GM10248 (cell line): ENCODE data around the gene DDX60.
"Not testable (repeated sequence)": the region's sequence is repeated elsewhere in the genome, so short reads cannot be mapped to it uniquely, and the experiment has no call there.

Experiments
- CTCF ChIA-PET: fragments of 300-600 bp; sonication (Branson Sonifier 250); formaldehyde crosslinking; extraction: SDS; loops from one replicate; lab custom pipeline; 2021; ENCODE audit warnings: antibody characterized with exemption; lab: Yijun Ruan, JAX
- POLR2A ChIA-PET: fragments of 350-650 bp; sonication (Branson Sonifier 250); formaldehyde crosslinking; extraction: SDS; loops from one replicate; lab custom pipeline; 2020; ENCODE audit warnings: antibody characterized with exemption; lab: Yijun Ruan, JAX
- DNase-seq: peaks from one replicate; pipeline ENCODE4 v3.0.0; 2012; ENCODE audit errors: extremely low spot score
- TF ChIP-seq, protein P1 (sequence below): IDR thresholded peaks from 2 replicates; pipeline ENCODE4 v1.5.1; 2012; ENCODE audit warnings: mild to moderate bottlenecking, low read depth; ENCODE audit errors: extremely low read depth, missing control alignments, control extremely low read depth

DDX60 gene

DNA sequence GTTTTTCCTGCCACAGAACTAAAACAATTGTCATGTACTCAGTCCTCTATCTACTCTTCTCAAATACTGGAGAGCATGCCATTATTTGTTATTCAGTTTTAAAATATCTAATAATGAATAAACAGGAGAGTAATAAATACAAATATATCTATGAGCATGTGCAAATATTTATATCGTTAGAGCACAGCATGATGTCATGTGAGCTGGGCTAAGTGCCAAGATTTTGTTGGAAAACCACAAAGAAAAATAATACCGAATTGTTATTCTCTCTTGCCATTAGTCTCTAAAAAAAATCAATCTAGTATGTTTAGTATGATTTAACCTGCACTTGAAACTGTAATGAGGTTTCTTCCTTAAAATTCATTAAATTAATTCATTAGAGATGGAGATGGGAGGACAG lies 97.3 kb downstream of the DDX60 start:
- DNase-seq: no peak
- POLR2A ChIA-PET: no interaction called here
- TF ChIP-seq, protein P1, sequence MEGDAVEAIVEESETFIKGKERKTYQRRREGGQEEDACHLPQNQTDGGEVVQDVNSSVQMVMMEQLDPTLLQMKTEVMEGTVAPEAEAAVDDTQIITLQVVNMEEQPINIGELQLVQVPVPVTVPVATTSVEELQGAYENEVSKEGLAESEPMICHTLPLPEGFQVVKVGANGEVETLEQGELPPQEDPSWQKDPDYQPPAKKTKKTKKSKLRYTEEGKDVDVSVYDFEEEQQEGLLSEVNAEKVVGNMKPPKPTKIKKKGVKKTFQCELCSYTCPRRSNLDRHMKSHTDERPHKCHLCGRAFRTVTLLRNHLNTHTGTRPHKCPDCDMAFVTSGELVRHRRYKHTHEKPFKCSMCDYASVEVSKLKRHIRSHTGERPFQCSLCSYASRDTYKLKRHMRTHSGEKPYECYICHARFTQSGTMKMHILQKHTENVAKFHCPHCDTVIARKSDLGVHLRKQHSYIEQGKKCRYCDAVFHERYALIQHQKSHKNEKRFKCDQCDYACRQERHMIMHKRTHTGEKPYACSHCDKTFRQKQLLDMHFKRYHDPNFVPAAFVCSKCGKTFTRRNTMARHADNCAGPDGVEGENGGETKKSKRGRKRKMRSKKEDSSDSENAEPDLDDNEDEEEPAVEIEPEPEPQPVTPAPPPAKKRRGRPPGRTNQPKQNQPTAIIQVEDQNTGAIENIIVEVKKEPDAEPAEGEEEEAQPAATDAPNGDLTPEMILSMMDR: no peak

DNA sequence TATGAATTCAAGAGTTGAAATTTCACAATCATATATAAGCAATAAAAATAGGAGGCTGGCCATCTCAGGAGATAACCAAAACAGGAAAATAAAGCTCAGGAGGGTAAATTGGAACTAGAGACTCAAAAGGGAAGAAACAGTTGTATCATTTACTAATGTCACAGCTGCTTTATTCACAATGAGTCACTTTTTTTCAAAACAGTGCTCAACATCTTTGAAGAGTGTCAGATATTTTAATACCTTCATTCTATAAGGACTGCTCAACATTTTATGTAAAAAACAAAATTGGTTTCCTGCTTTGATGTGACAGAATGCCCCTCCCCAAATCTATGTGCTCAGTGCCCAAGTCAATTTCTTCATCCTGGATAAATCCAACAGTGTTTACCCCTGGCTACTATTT lies 97.7 kb downstream of the DDX60 start:
- CTCF ChIA-PET: no interaction called here

More for the DNA sequence above, 97.3 kb downstream of the DDX60 start:
- CTCF ChIA-PET: no interaction called here

DNA sequence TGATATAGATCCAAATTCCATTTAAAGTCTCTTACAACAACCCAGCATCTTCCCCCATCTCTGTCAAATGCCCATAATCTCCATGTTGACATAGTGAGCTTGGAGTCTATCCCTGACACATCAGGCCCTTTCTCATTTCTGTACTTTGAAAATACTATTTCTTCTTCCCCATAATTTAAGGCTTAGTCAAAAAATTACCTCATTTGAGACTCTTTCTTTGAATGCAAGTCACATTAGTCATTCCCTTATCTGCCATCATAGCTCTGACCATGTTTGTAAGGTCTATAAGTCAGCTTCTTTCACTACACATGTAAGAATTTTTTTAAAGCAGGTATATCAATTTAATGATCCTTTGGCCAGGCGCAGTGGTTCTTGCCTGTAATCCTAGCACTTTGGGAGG lies 99.9 kb downstream of the DDX60 start:
- CTCF ChIA-PET: interaction anchor here (1.6 kb wide), 1 partner anchor 10 kb away, joined by 4 read pairs; no protein-coding TSS in a partner anchor
- POLR2A ChIA-PET: no interaction called here
- TF ChIP-seq, protein P1: no peak
- no peak for DNase-seq

More for the DNA sequence above, 97.7 kb downstream of the DDX60 start:
- no peak for DNase-seq
- POLR2A ChIA-PET: no interaction called here
- TF ChIP-seq, protein P1: no peak

DNA sequence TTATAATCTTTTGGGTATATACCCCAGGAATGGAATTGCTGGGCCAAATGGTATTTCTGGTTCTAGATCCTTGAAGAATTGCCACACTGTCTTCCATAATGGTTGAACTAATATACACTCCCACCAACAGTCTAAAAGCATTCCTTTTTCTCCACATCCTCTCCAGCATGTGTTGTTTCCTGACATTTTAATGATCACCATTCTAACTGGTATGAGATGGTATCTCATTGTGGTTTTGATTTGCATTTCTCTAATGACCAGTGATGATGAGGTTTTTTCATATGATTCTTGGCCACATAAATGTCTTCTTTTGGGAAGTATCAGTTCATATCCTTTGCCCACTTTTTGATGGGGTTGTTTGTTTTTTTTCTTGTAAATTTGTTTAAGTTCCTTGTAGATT lies 105.0 kb downstream of the DDX60 start:
- CTCF ChIA-PET, POLR2A ChIA-PET, DNase-seq: not testable (repeated sequence)

DNA sequence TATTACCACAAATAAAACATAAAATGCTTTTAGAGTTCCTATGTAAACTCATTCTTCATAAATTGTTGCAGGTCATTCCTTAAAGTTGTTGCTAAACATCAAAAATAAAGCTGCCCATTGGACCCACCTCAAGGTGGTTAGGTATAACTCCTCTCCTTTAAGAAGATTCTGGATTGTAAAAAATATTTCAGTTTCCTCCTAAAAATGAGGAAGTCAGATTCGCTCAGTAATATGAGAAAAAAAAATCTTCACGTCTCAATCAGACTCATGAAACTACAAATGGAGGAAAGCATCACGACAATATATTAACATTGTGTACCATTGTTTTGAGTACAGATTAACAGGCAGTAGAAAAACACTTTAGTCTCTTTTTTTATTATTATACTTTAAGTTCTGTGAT lies 105.9 kb downstream of the DDX60 start:
- ChIA-PET CTCF (no interaction called here), POLR2A (no interaction called here)
- TF ChIP-seq, protein P1: no peak
- no peak for DNase-seq

DNA sequence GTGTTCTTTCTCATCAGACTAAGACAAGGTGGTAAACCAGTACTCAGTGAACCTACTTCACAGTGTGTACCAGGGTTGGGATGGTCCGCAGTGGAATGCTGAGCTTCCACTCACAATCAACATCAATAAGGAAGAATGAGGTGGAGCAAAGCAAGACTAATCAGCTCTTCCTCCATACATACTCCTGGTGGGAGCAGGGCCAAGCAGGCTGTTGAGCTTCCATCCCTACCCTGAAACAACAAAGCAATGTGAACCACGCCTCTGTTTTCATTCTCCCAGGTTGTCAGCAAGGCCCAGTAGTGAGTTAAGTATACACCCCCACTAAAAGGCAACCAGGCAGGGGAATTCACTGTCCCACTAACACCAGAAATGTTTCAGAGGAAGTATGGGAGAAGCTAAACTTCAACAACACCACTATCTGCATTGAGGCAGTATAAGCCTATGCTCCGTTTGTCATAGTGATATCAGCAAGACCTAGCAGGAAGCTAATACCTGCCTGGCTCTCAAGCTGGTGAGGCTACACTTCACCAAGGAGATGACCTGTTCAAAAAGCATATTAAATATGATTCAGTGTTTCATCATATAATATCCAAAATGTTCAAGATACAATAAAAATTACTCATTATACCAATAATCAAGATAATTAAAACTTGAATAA lies 109.5 kb downstream of the DDX60 start:
- POLR2A ChIA-PET: no interaction called here
- no peak for DNase-seq
- CTCF ChIA-PET: interaction anchor here (1.1 kb wide), 1 partner anchor 10 kb away, joined by 3 read pairs; no protein-coding TSS in a partner anchor
- TF ChIP-seq, protein P1: no peak

DNA sequence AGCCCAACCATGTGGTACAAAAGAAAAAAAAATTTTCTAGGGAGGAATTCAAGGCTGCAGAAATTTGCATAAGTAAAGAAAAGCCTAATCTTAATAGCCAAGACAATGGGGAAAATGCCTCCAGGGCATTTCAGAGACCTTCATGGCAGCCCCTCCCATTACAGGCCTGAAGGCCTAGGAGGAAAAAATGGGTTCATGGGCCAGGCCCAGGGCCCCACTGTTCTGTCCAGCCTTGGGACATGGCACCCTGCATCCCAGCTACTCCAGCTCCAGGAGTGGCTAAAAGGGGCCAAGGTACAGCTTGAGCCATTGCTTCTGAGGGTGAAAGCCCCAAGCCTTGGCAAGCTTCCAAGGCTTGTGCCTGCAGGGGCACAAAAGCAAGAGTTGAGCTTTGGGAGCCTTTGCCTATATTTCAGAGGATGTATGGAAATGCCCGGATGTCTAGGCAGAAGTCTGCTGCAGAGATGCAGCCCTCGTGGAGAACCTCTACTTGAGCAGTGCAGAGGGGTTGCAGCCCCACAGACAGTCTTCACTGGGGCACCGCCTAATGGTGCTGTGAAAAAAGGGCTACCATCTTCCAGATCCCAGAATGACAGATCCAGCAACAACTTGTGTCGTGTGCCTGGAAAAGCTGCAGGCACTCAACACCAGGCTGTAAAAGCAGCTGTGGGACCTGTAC lies 115.2 kb downstream of the DDX60 start:
- DNase-seq: no peak
- ChIA-PET POLR2A (no interaction called here), CTCF (no interaction called here)
- TF ChIP-seq, protein P1: no peak
